ENCODE measurements around the gene RPIA. TPM values are rescaled to one million over a fixed set of nuclear protein-coding genes. Genes with fewer than 3 reads are reported as not detected.

The RPIA gene
- total RNA-seq, 2 experiments from 2014 or later, result 31.6 to 68.1 TPM

DNA sequence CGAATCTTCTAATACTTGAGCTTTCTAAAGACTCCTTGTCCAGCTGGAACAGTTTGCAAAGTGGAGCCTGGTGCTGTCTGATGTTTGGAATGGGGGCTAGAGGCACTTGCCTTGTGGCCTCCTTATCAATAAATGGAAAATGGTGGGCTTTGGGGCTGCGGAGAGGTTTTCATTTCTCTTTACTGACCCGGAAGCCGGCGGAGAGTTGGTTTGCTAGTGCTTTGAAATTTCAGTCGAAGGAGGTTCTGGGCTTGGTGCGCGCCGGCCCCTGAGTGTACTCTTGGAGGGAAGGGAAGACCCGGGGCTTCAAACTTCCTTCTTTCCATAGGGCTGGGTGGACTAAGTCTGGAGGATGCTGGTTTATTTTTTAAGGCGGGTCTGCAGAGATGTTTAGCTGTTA lies 714 bp downstream of the RPIA start:
- peaks cover 64% of the 10 kb centered on the region for H3K79me2 ChIP-seq (ENCODE audit: insufficient read depth, low read depth, low read length)
- H3K4me3 ChIP-seq (ENCODE audit: low read depth, low read length, poor library complexity, severe bottlenecking), result peak overlapping the region; percentile 85
- peak overlapping the region; percentile 54 for H3K27ac ChIP-seq (ENCODE audit: low read depth, low read length, poor library complexity, severe bottlenecking)
- peaks cover 13% of the 10 kb centered on the region; the same call in 1 of the 2 replicates for H3K9me3 ChIP-seq (ENCODE audit: low read length)
- intact Hi-C loops (cut with micrococcal nuclease; ENCODE audit: unreplicated experiment), result loop anchor here (5.0 kb wide), 2 partner anchors 180 to 510 kb away; no protein-coding TSS in a partner anchor
- H4K20me1 ChIP-seq (ENCODE audit: insufficient read depth, low read length), result peaks cover 9% of the 10 kb centered on the region; the same call in 1 of the 2 replicates
- H3K4me1 ChIP-seq (ENCODE audit: insufficient read depth, low read length, poor library complexity, severe bottlenecking), result peaks cover 27% of the 10 kb centered on the region
- H2AFZ ChIP-seq (ENCODE audit: low read length), result peak overlapping the region; percentile 71; the same call in 1 of the 2 replicates
- H3K36me3 ChIP-seq (ENCODE audit: insufficient read depth, low read length), result peaks cover 25% of the 10 kb centered on the region
- peak; percentile 69 for DNase-seq (ENCODE audit: low spot score)
- POLR2A ChIA-PET, result interaction anchor here (0.6 to 2.2 kb wide), 5 partner anchors 9 to 174 kb away, joined by 3 to 9 read pairs (median 5); no protein-coding TSS in a partner anchor
- CTCF ChIA-PET (ENCODE audit: unreplicated experiment), result interaction anchor here (0.6 to 1.1 kb wide), 2 partner anchors 9 to 188 kb away, joined by 3 read pairs; no protein-coding TSS in a partner anchor
- BruUV-seq (replicated peaks), result no TSS peak
- no peaks in the 10 kb centered on the region for H3K9me2 ChIP-seq (ENCODE audit: insufficient read depth, low read length)
- H3K4me2 ChIP-seq (ENCODE audit: low read length), result peak overlapping the region; percentile 88
- TF ChIP-seq, protein P1, sequence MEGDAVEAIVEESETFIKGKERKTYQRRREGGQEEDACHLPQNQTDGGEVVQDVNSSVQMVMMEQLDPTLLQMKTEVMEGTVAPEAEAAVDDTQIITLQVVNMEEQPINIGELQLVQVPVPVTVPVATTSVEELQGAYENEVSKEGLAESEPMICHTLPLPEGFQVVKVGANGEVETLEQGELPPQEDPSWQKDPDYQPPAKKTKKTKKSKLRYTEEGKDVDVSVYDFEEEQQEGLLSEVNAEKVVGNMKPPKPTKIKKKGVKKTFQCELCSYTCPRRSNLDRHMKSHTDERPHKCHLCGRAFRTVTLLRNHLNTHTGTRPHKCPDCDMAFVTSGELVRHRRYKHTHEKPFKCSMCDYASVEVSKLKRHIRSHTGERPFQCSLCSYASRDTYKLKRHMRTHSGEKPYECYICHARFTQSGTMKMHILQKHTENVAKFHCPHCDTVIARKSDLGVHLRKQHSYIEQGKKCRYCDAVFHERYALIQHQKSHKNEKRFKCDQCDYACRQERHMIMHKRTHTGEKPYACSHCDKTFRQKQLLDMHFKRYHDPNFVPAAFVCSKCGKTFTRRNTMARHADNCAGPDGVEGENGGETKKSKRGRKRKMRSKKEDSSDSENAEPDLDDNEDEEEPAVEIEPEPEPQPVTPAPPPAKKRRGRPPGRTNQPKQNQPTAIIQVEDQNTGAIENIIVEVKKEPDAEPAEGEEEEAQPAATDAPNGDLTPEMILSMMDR (conservative IDR thresholded peaks at IDR 0.05; ENCODE audit: low read length), result no peak
- no peak for TF ChIP-seq EZH2phosphoT487 (IDR thresholded peaks at IDR 0.05; ENCODE audit: borderline replicate concordance, low read depth, low read length)

DNA sequence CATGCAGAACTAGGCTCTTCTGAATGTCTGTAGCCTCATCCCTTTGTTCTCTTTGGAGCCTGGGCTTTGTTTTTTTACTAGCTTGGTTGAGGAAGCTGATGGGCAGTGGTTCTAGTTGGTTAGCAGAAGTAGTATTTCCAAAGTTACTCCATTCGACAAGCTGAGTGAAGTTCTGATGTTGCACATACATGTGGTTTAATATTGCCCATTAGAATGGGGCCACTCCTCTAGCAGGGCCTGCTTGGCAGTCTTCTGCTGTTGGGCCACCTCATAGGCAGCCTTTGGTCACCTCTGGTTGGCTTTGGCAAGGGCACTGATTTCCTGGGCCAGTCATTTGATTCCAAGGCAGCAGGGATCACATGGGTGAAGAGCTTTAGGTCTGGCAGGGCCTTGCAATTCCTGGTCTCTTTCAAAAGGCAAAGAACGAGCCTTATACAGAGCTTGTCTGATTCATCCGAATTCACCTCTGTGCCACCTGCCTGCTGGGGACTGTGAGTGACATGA lies 2.5 kb downstream of the RPIA start:
- Histone ChIP-seq H3K9me3 (ENCODE audit: low read length) (peaks cover 5% of the 10 kb centered on the region; the same call in 1 of the 2 replicates), H4K20me1 (ENCODE audit: insufficient read depth, low read length) (peaks cover 9% of the 10 kb centered on the region; the same call in 1 of the 2 replicates), H3K4me3 (ENCODE audit: low read depth, low read length, poor library complexity, severe bottlenecking) (peak overlapping the region; percentile 85), H3K4me1 (ENCODE audit: insufficient read depth, low read length, poor library complexity, severe bottlenecking) (peaks cover 27% of the 10 kb centered on the region), H2AFZ (ENCODE audit: low read length) (no peak overlapping the region), H3K36me3 (ENCODE audit: insufficient read depth, low read length) (peaks cover 35% of the 10 kb centered on the region), H3K27ac (ENCODE audit: low read depth, low read length, poor library complexity, severe bottlenecking) (no peak overlapping the region), H3K9me2 (ENCODE audit: insufficient read depth, low read length) (no peaks in the 10 kb centered on the region), H3K4me2 (ENCODE audit: low read length) (peak overlapping the region; percentile 88), H3K79me2 (ENCODE audit: insufficient read depth, low read depth, low read length) (peaks cover 81% of the 10 kb centered on the region)
- no peak for DNase-seq (ENCODE audit: low spot score)
- TF ChIP-seq EZH2phosphoT487 (IDR thresholded peaks at IDR 0.05; ENCODE audit: borderline replicate concordance, low read depth, low read length), result no peak
- TF ChIP-seq, protein P1 (conservative IDR thresholded peaks at IDR 0.05; ENCODE audit: low read length), result no peak
- no TSS peak for BruUV-seq (replicated peaks)
- ChIA-PET POLR2A (interaction anchor here (0.7 to 2.2 kb wide), 4 partner anchors 17 to 639 kb away, joined by 3 to 9 read pairs (median 4); no protein-coding TSS in a partner anchor), CTCF (ENCODE audit: unreplicated experiment) (interaction anchor here (1.4 kb wide), 1 partner anchor 17 kb away, joined by 3 read pairs; no protein-coding TSS in a partner anchor)
- intact Hi-C loops (cut with micrococcal nuclease; ENCODE audit: unreplicated experiment), result loop anchor here (5.0 kb wide), 2 partner anchors 178 to 508 kb away; no protein-coding TSS in a partner anchor

DNA sequence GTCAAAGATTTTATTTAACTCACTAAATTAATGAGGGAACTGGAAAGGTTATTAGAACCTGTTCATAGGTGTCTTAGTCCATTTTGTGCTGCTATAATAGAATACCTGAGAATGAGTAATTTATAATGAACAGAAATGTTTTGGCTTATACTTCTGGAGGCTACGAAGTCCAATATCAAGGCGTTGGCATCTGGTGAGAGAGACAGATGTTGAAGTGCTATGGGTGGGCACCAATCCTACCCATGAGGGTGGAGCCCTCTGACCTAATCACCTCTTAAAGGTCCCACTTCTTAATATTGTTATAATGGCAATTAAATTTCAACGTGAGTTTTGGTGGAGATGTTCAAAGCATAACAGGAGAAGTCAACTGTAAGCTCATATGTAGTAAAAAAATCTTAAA lies 5.1 kb downstream of the RPIA start:
- Histone ChIP-seq H3K36me3 (ENCODE audit: insufficient read depth, low read length) (peaks cover 61% of the 10 kb centered on the region), H3K27ac (ENCODE audit: low read depth, low read length, poor library complexity, severe bottlenecking) (no peak overlapping the region), H3K79me2 (ENCODE audit: insufficient read depth, low read depth, low read length) (peaks cover 72% of the 10 kb centered on the region), H4K20me1 (ENCODE audit: insufficient read depth, low read length) (peaks cover 9% of the 10 kb centered on the region; the same call in 1 of the 2 replicates), H3K9me3 (ENCODE audit: low read length) (no peaks in the 10 kb centered on the region), H2AFZ (ENCODE audit: low read length) (no peak overlapping the region), H3K9me2 (ENCODE audit: insufficient read depth, low read length) (no peaks in the 10 kb centered on the region), H3K4me2 (ENCODE audit: low read length) (no peak overlapping the region), H3K4me1 (ENCODE audit: insufficient read depth, low read length, poor library complexity, severe bottlenecking) (peaks cover 17% of the 10 kb centered on the region), H3K4me3 (ENCODE audit: low read depth, low read length, poor library complexity, severe bottlenecking) (no peak overlapping the region)
- ChIA-PET CTCF (ENCODE audit: unreplicated experiment) (no interaction called here), POLR2A (no interaction called here)
- TF ChIP-seq EZH2phosphoT487 (IDR thresholded peaks at IDR 0.05; ENCODE audit: borderline replicate concordance, low read depth, low read length), result no peak
- TF ChIP-seq, protein P1 (conservative IDR thresholded peaks at IDR 0.05; ENCODE audit: low read length), result no peak
- BruUV-seq (replicated peaks), result no TSS peak
- intact Hi-C loops (cut with micrococcal nuclease; ENCODE audit: unreplicated experiment), result no loop called here
- no peak for DNase-seq (ENCODE audit: low spot score)
